WERI-Rb-1 (cell line): ENCODE data around the gene DENND1B.
"Not testable (repeated sequence)": the region's sequence is repeated elsewhere in the genome, so short reads cannot be mapped to it uniquely, and the experiment has no call there.

Experiments used
- DNase-seq: peaks from one replicate; pipeline ENCODE4 v3.0.0-alpha.2; 2020
- H3K27ac ChIP-seq: fragments of 250-450 bp; sonication (Bioruptor Pico); 2 replicates; pipeline ENCODE4 v1.5.1; 2020; ENCODE audit warnings: mild to moderate bottlenecking, moderate library complexity
- H3K27me3 ChIP-seq: fragments of 250-450 bp; sonication (Bioruptor Pico); 2 replicates; pipeline ENCODE4 v1.5.1; 2021; ENCODE audit warnings: mild to moderate bottlenecking, low read depth, moderate library complexity; ENCODE audit not compliant: insufficient read depth, severe bottlenecking
- H3K36me3 ChIP-seq: fragments of 250-450 bp; sonication (Bioruptor Pico); 2 replicates; pipeline ENCODE4 v1.5.1; 2020; ENCODE audit warnings: mild to moderate bottlenecking, moderate library complexity
- H3K4me3 ChIP-seq: 2 replicates; pipeline ENCODE4 v1.5.1; 2011; ENCODE audit warnings: low read depth, mild to moderate bottlenecking, control low read depth, low read length
- H3K9me3 ChIP-seq: fragments of 250-450 bp; sonication (Bioruptor Pico); 2 replicates; pipeline ENCODE4 v1.5.1; 2021; ENCODE audit warnings: mild to moderate bottlenecking, moderate library complexity; ENCODE audit not compliant: severe bottlenecking
- TF ChIP-seq, protein P1 (sequence below): IDR thresholded peaks from 2 replicates; pipeline ENCODE4 v1.5.1; 2011; ENCODE audit warnings: low read depth, mild to moderate bottlenecking, control low read depth, inconsistent platforms, low read length

DENND1B gene

DNA sequence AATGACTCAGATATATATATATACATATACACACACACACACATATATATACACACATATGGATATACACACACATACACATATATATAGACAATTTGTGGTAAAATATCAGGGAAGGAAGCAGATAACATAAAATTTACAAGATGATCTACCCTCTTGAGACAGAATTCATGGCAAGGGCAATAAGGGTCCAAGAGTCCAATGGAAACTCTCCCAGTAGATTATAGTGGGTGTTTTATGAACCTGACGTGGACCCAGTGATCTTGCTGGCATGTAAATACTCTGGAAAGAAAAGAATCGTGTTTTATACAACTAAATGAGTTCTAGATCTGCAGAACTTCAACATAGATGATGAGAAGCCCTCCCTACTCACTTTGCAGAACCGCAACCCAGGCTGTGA, 49.3 kb downstream of the DENND1B start:
- no peaks in the 10 kb centered on the region for H3K27me3 ChIP-seq
- no peak overlapping the region for H3K27ac ChIP-seq
- H3K4me3 ChIP-seq, result no peak overlapping the region
- no peak for DNase-seq
- no peaks in the 10 kb centered on the region for H3K36me3 ChIP-seq
- TF ChIP-seq, protein P1, sequence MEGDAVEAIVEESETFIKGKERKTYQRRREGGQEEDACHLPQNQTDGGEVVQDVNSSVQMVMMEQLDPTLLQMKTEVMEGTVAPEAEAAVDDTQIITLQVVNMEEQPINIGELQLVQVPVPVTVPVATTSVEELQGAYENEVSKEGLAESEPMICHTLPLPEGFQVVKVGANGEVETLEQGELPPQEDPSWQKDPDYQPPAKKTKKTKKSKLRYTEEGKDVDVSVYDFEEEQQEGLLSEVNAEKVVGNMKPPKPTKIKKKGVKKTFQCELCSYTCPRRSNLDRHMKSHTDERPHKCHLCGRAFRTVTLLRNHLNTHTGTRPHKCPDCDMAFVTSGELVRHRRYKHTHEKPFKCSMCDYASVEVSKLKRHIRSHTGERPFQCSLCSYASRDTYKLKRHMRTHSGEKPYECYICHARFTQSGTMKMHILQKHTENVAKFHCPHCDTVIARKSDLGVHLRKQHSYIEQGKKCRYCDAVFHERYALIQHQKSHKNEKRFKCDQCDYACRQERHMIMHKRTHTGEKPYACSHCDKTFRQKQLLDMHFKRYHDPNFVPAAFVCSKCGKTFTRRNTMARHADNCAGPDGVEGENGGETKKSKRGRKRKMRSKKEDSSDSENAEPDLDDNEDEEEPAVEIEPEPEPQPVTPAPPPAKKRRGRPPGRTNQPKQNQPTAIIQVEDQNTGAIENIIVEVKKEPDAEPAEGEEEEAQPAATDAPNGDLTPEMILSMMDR, result no peak
- peaks cover 6% of the 10 kb centered on the region for H3K9me3 ChIP-seq

DNA sequence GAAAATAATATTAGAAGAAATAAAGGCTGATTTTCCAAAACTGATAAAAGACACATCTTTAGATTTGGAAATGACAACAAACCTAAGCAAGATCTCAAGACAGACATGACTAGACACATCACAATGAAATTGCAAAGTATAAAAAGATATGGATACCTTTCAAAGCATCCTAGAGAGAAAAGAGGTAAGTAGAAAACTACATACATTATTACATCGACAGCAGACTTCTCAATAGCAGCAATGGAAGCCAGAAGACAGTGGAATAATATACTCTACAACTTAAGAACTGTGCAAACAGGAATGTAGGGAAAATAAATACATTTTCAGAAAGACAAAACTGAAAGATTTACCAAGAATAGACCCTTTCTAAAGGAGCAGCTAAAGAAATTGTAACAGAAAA, 50.2 kb downstream of the DENND1B start:
- DNase-seq, result no peak

DNA sequence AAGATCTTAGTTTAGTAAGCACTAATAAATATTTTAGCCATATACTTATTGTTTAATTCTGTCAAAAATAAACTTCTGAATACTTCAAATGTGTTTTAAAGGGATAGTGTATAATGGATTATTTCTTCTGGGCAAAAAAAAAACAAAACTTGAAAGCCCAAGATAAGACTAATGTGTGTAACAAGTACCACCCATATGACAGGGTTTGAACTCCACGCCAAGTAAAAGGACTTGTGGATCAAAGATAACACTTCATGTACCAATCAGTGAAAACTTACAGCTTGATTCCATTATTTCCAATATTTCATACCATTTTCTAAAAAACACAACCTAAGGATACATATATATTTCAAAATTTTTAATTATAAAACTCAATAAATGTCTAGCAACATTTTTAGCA, 59.5 kb downstream of the DENND1B start:
- no peaks in the 10 kb centered on the region for H3K27me3 ChIP-seq
- TF ChIP-seq, protein P1, result no peak
- DNase-seq, result no peak
- H3K27ac ChIP-seq, result no peak overlapping the region
- no peaks in the 10 kb centered on the region for H3K9me3 ChIP-seq
- no peak overlapping the region for H3K4me3 ChIP-seq
- H3K36me3 ChIP-seq, result no peaks in the 10 kb centered on the region

More for the DNA sequence above, 50.2 kb downstream of the DENND1B start:
- no peaks in the 10 kb centered on the region for H3K36me3 ChIP-seq
- H3K9me3 ChIP-seq, result peaks cover 6% of the 10 kb centered on the region
- TF ChIP-seq, protein P1, result no peak
- no peaks in the 10 kb centered on the region for H3K27me3 ChIP-seq
- no peak overlapping the region for H3K4me3 ChIP-seq
- H3K27ac ChIP-seq, result no peak overlapping the region

DNA sequence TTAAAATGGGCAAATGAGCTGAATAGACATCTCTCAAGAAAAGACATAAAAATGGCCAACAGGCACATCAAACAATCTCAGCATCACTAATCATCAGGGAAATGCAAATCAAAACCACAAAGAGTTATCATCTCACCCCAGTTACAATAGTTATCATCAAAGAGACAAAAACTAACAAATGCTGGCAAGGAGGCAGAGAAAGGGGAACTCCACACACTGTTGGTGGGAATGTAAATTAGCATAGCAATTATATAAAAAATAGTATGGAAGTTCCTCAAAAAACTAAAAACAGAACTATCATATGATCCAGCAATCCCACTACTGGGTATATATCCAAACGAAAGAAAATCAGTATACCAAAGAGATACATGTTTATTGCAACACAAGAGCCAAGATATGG, 68.7 kb downstream of the DENND1B start:
- no peak overlapping the region for H3K27ac ChIP-seq
- no peaks in the 10 kb centered on the region for H3K27me3 ChIP-seq
- H3K4me3 ChIP-seq, result no peak overlapping the region
- TF ChIP-seq, protein P1, result no peak
- DNase-seq, result no peak
- no peaks in the 10 kb centered on the region for H3K36me3 ChIP-seq
- H3K9me3 ChIP-seq, result peaks cover 2% of the 10 kb centered on the region

DNA sequence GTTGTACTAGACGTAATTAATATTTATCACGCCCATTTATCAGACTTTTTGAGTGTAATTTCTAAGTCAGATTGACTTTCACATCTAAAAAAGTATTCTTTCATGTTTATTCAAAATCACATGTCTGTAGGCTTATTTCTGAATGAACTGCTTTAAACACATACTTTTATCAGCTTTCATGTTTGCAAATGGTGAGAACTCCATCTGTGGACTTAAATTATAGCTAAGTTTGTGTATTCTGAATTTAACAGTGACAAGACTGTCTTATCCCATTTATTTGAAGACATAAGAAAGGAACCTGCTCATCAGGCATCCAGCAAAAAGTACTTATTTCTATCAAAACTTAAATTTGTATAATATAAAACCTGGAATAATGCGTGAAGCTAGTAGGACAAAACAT, 69.3 kb downstream of the DENND1B start:
- H3K27me3 ChIP-seq, result no peaks in the 10 kb centered on the region
- TF ChIP-seq, protein P1, result no peak
- H3K4me3 ChIP-seq, result no peak overlapping the region
- peaks cover 2% of the 10 kb centered on the region for H3K9me3 ChIP-seq
- H3K36me3 ChIP-seq, result no peaks in the 10 kb centered on the region
- no peak overlapping the region for H3K27ac ChIP-seq
- DNase-seq, result no peak

DNA sequence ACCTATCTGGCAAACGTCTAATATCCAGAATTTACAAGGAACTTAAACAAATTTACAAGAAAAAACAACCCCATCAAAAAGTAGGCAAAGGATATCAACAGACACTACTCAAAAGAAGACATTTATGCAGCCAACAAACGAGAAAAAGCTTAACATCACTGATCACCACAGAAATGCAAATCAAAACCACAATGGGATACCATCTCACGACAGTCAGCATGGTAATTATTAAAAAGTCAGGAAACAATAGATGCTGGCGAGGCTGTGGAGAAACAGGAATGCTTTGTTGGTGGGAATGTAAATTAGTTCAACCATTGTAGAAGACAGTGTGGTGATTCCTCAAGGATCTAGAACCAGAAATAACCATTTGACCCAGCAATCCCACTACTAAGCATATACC, 74.6 kb downstream of the DENND1B start:
- H3K4me3 ChIP-seq, DNase-seq, H3K27me3 ChIP-seq: not testable (repeated sequence)

More for the DNA sequence above, 74.6 kb downstream of the DENND1B start:
- not testable (repeated sequence) for H3K27ac ChIP-seq, H3K9me3 ChIP-seq, H3K36me3 ChIP-seq
